A673 (cell line): ENCODE data around the gene DIPK1B.

Source experiments
- EZH2 ChIP-seq: fragments of 200-600 bp; sonication (generic); IDR thresholded peaks from 2 replicates; pipeline ENCODE4 v1.6.1; 2017; ENCODE audit warnings: borderline replicate concordance, low read depth, mild to moderate bottlenecking, mixed read lengths, antibody characterized with exemption, low read length; ENCODE audit not compliant: poor library complexity, severe bottlenecking
- TF ChIP-seq, protein P1 (sequence below): fragments of 300-800, 200-600 bp; sonication (generic); conservative IDR thresholded peaks from 2 replicates; pipeline ENCODE4 v1.5.1; 2017; ENCODE audit warnings: low read depth, mild to moderate bottlenecking, antibody characterized with exemption, low read length, moderate library complexity, mixed read lengths

DNA sequence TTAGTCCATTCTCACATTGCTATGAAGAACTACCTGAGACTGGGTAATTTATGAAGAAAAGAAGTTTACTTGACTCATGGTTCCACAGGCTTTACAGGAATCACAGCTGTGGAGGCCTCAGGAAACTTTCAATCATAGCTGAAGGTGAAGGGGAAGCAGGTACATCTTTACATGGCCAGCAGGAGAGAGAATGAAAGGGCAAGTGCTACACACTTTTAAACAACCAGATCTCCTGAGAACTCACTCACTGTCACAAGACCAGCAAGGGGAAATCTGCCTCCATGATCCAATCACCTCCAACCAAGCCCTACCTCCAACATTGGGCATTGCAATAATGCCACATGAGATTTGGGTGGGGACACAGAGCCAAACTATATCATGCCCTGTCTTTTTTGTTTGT lies 39.4 kb downstream of the DIPK1B start:
- TF ChIP-seq EZH2: no peak
- TF ChIP-seq, protein P1, sequence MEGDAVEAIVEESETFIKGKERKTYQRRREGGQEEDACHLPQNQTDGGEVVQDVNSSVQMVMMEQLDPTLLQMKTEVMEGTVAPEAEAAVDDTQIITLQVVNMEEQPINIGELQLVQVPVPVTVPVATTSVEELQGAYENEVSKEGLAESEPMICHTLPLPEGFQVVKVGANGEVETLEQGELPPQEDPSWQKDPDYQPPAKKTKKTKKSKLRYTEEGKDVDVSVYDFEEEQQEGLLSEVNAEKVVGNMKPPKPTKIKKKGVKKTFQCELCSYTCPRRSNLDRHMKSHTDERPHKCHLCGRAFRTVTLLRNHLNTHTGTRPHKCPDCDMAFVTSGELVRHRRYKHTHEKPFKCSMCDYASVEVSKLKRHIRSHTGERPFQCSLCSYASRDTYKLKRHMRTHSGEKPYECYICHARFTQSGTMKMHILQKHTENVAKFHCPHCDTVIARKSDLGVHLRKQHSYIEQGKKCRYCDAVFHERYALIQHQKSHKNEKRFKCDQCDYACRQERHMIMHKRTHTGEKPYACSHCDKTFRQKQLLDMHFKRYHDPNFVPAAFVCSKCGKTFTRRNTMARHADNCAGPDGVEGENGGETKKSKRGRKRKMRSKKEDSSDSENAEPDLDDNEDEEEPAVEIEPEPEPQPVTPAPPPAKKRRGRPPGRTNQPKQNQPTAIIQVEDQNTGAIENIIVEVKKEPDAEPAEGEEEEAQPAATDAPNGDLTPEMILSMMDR: no peak
